Measurements from ENCODE around the gene DHTKD1.
A peak's percentile ranks its signal among the peaks of the same experiment; 100 is the strongest.

The DHTKD1 gene

DNA sequence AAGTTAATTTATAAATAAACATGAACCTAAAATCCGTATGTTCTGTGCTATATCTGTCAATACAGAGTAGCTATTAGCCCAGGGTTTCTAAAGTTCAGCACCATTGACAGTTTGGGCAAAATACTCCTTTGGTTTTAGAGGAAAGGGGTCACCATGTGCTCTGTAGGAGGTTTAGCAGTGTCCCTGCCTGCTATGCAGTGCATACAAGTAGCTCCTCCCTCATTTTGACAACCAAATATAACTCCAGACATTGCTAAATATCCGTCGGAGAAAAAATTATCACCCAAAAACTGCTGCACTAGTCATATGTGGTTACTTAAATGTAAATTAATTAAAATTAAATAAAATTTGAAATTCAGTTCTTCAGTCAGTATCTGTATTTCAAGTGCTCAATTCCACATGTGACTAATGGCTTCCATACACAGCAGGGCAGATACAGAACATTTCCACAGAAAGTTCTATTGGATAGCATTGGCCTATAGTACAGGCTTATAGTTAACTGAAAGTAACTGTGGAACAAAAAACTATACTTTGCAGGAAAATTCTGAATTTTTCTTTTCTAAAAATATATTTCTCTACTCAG lies 32.6 kb upstream of the DHTKD1 start:
- no peak overlapping the region for H3K27ac ChIP-seq
- TF ChIP-seq, protein P1, sequence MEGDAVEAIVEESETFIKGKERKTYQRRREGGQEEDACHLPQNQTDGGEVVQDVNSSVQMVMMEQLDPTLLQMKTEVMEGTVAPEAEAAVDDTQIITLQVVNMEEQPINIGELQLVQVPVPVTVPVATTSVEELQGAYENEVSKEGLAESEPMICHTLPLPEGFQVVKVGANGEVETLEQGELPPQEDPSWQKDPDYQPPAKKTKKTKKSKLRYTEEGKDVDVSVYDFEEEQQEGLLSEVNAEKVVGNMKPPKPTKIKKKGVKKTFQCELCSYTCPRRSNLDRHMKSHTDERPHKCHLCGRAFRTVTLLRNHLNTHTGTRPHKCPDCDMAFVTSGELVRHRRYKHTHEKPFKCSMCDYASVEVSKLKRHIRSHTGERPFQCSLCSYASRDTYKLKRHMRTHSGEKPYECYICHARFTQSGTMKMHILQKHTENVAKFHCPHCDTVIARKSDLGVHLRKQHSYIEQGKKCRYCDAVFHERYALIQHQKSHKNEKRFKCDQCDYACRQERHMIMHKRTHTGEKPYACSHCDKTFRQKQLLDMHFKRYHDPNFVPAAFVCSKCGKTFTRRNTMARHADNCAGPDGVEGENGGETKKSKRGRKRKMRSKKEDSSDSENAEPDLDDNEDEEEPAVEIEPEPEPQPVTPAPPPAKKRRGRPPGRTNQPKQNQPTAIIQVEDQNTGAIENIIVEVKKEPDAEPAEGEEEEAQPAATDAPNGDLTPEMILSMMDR (conservative IDR thresholded peaks at IDR 0.05): no peak

DNA sequence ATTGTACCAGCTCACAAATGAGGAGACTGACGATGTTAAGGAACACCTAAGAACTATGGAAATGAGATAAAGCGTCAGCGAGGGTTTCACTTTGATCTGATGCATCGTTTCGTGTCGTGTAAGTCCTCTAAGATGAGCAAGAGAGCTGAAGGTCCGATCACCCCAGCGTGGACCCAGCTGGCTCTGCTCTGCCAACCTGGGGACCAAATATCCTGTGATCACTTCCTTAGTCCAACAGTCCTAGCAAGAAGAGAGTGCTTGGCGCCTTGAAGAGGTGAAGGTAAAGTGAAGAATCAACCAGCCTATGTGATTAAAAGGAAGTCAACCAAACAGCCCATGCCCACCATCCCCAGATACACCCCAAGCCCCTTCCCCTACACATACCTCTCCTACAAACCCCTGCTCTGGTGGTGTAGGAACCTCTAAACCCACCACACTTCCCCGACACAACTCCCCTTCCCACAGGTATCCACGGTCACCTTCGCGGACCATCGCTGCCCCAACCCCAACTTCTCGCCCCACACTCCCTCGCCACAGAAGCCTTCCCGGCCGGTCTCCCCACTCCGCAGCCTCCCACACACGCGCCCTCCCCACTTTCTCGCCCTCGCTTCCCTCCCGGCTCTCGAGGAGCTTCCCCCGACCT lies 26.9 kb upstream of the DHTKD1 start:
- TF ChIP-seq, protein P1 (conservative IDR thresholded peaks at IDR 0.05): no peak
- peak overlapping the region; percentile 98 for H3K27ac ChIP-seq

DNA sequence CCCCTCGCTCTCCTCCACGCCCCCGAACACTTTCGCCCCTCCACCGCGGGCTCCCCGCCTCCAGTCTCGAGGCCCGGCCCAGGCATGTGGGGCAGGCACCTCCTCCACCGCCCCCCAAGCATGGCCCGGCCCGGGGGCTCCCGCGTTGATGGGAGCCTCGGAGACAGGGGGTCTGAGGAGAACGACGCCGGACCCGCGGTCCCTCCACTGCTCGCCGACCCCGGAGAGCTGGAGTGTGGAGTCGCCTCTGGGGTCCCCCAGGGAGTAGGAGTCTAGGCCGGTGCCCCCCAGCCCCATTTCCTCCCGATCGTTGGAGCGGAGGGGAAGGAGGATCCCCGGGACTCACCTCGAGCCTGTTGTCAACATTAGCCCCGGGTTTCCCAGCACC lies 26.4 kb upstream of the DHTKD1 start:
- peak overlapping the region; percentile 98 for H3K27ac ChIP-seq
- TF ChIP-seq, protein P1 (conservative IDR thresholded peaks at IDR 0.05): no peak

GRCh38 chr10:12042797-12043651 lies 25.7 kb upstream of the DHTKD1 start, which contains the start of gene UPF2:
UPF2 (minus strand) TSS chr10:12042809; CDS start chr10:12035423, 7,386 bp downstream.
- peak within 1 kb of the TSS; percentile 98 for H3K27ac ChIP-seq
- TF ChIP-seq, protein P1 (conservative IDR thresholded peaks at IDR 0.05): no peak

- H3K27ac ChIP-seq: no peak overlapping the region
- TF ChIP-seq, protein P1 (conservative IDR thresholded peaks at IDR 0.05): no peak
These were observed 23.2 kb upstream of the DHTKD1 start for GRCh38 chr10:12045596-12045995.

DNA sequence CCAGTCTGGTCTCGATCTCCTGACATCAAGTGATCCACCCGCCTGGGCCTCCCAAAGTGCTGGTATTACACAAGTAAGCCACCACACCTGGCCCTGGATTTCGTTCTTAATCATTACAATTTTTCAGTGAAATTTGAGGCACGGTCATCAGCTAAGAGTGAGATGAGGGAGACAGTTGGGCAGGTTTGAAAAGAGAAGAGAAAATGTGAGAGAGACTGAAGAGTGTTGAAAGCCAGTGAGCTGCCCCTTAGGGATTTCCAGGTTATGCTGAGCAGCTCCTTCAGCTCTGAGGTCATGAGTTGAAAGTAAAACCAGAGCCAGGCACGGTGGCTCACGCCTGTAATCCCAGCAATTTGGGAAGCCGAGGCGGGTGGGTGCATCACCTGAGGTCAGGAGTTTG lies 20.2 kb upstream of the DHTKD1 start:
- TF ChIP-seq, protein P1 (conservative IDR thresholded peaks at IDR 0.05): no peak
- H3K27ac ChIP-seq: no peak overlapping the region

DNA sequence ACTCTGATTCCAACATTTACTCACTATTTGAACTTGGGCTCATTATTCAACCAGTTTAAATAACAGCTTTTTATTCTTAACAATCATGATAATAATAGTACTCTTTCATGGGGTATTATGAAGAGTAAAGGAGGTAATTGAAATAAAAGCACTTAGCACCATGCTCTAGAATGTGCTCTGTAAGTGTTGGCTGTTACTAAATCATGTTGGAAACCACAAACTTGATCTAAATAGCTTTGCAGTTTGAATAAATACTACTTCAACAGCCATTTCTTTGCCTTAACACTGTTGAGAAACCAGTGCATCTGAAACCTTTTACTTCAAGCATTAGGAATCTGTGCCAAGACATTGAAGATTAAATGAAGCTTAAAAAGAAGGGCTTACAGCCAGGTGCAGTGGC lies 18.2 kb upstream of the DHTKD1 start:
- TF ChIP-seq, protein P1 (conservative IDR thresholded peaks at IDR 0.05): no peak
- H3K27ac ChIP-seq: no peak overlapping the region
